GM18499 (cell line): ENCODE data around the gene CNN1.
"Not testable (repeated sequence)": the region's sequence is repeated elsewhere in the genome, so short reads cannot be mapped to it uniquely, and the experiment has no call there.

Source experiments
- ATAC-seq: cut with Tn5 transposase; IDR thresholded peaks from one replicate; pipeline ENCODE4 v1.9.1; 2021; ENCODE audit warnings: moderate number of reproducible peaks; ENCODE audit not compliant: insufficient read depth, unreplicated experiment

Gene CNN1

GRCh38 chr19:11598103-11598483 is 59.4 kb downstream of the CNN1 start:
- ATAC-seq: no peak

- ATAC-seq: no peak
Measured at GRCh38 chr19:11598746-11599145, 60.1 kb downstream of the CNN1 start.

- not testable (repeated sequence) for ATAC-seq
Measured at GRCh38 chr19:11599704-11600103, 61.1 kb downstream of the CNN1 start.
